NCI-H2081 treated with DMSO at 0.1 percent for 48 hours (cell line): ENCODE data around the gene IFITM5.

Experiments
- DNase-seq: peaks from one replicate; lab custom pipeline; 2025; lab: John Stamatoyannopoulos, UW

Gene IFITM5

GRCh38 chr11:266676-267439 lies 32.5 kb downstream of the IFITM5 start:
- no peak for DNase-seq

- DNase-seq: no peak
These were observed 37.7 kb downstream of the IFITM5 start for GRCh38 chr11:261624-262023.

GRCh38 chr11:259413-259812 lies 39.9 kb downstream of the IFITM5 start:
- no peak for DNase-seq

- DNase-seq: no peak
These were observed 41.4 kb downstream of the IFITM5 start for GRCh38 chr11:257766-258493.

DNA sequence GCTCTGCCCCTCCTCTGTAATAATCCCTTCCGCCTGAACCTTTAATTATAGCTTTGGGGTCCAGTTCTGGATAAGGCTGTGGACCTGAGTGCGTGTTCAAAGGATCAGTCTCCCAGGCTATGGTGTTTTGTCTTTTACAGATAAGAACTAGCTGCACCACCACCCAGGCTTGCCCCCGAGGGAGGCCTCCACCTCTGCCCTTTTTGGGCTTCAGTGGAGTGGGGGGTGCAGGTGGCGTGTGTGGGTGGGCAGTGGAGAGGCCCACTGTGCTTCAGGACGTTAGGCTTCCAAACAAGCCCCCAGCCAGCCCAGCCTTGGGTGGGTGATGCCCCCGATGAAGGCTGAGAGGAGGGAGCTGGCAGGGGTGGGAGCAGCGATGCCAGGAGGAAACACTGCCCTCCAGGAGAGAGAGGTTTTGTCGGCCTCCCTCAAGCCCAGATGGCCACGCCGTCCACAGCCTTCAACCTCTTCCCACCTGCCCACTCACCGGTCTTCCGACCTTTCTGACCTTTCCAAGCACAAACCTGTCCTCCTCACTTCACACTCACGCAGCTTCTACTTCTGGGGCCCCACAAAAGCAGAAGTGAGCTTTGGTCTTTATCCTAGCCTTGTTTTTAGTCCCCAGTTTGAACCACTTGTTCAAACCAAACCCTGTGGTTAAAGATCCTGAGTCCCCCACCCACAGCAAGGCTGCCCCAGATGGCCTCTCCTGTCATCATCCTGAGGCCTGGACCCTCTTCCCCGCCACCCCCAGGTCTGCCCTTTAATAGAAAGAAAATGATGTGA lies 42.2 kb downstream of the IFITM5 start:
- DNase-seq: no peak

- DNase-seq: no peak
These were observed 43.5 kb downstream of the IFITM5 start for GRCh38 chr11:255816-256215.

- DNase-seq: no peak
These were observed 44.1 kb downstream of the IFITM5 start for GRCh38 chr11:255176-255575.

GRCh38 chr11:253886-254270 lies 45.4 kb downstream of the IFITM5 start:
- DNase-seq: no peak

- no peak for DNase-seq
These were observed 46.0 kb downstream of the IFITM5 start for GRCh38 chr11:253160-253885.

GRCh38 chr11:252666-253065 lies 46.7 kb downstream of the IFITM5 start:
- no peak for DNase-seq

GRCh38 chr11:251550-251949 lies 47.8 kb downstream of the IFITM5 start:
- DNase-seq: no peak

DNA sequence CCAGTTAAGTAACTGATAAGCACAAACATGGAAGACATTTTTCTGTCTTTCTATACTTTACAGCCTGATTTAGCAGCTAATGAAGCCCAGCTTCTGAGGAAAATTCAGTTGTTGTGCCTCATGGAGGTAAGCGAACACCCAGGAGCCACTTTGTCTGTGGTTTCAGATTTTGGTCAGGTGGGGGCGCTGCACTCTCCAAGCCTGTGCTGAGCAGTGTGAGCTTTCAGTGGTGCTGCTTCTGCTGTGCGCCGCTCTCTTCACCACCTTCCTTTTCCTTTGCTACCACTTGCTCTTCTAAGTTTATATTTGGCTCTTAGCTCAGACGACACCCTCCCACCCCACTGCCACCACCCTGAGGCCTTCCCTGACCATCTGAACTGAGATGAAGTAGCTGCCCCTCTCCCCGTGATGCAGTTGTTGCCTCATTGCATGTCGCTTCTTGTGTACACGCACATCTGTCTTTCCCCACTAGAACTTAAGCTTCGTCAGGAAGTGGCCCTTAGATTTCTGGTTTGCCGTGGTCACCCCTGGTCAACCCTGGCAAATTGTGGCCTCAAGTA lies 48.5 kb downstream of the IFITM5 start:
- no peak for DNase-seq

GRCh38 chr11:250274-250673 lies 49.1 kb downstream of the IFITM5 start:
- DNase-seq: no peak

DNA sequence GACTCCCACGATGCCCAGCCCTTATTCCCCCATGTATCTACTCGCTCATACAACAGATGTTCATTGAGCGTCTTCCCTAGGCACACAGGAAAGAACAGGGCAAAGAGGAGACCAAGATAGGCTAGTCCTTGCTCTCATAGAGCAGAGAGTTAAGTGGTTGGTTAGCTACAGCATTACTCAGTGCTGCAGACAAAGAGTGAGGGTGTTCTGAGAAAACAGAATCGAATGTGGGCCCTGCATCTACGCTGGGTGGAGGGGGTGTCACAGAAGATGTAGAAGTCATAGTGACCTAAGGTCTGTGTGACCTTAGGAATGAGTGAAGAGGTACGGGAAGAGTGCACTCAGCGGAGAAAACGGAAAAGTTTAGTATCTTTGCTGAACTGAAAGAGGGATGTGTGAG lies 50.3 kb downstream of the IFITM5 start:
- no peak for DNase-seq
